OCI-LY7 (cell line): ENCODE data around the gene DBN1. TPM values are rescaled to one million over a fixed set of nuclear protein-coding genes. Genes with fewer than 3 reads are reported as not detected.
A peak's percentile ranks its signal among the peaks of the same experiment; 100 is the strongest.

Source experiments
- BruUV-seq: library from RNA; stranded (reverse); fragments of 400-500 nt; replicated peaks from 2 replicates; lab custom pipeline; 2021; lab: Mats Ljungman, UMichigan
- CTCF ChIA-PET: fragments of 300-600 bp; sonication (Branson Sonifier 250); formaldehyde crosslinking; loops from one replicate; lab custom pipeline; 2022; ENCODE audit warnings: antibody characterized with exemption; ENCODE audit not compliant: unreplicated experiment; lab: Charles Lee
- POLR2A ChIA-PET: fragments of 300-600 bp; sonication (Branson Sonifier 250); formaldehyde crosslinking; loops from one replicate; lab custom pipeline; 2022; ENCODE audit warnings: antibody characterized with exemption; lab: Charles Lee
- DNase-seq: peaks from one replicate; pipeline ENCODE4 v3.0.0-alpha.2; 2015; ENCODE audit warnings: low spot score
- H2AFZ ChIP-seq: fragments of 200-600 bp; sonication (generic), shearing (Covaris generic); 2 replicates; pipeline ENCODE4 v1.6.1; 2014; ENCODE audit warnings: mild to moderate bottlenecking, antibody characterized with exemption, low read length, moderate library complexity
- H3K27ac ChIP-seq: fragments of 200-600 bp; sonication (generic); 2 replicates; pipeline ENCODE4 v1.5.1; 2014; ENCODE audit warnings: mixed run types, low read depth, mild to moderate bottlenecking, moderate library complexity, low read length, inconsistent platforms; ENCODE audit not compliant: poor library complexity, severe bottlenecking
- H3K36me3 ChIP-seq: fragments of 200-600 bp; sonication (generic); 2 replicates; pipeline ENCODE4 v1.6.1; 2014; ENCODE audit warnings: mild to moderate bottlenecking, antibody characterized with exemption, low read length, moderate library complexity, mixed read lengths; ENCODE audit not compliant: insufficient read depth
- H3K4me1 ChIP-seq: fragments of 200-600 bp; sonication (generic); 2 replicates; pipeline ENCODE4 v1.5.1; 2014; ENCODE audit warnings: mild to moderate bottlenecking, low read length; ENCODE audit not compliant: insufficient read depth, poor library complexity, severe bottlenecking
- H3K4me2 ChIP-seq: fragments of 200-600 bp; sonication (generic); 2 replicates; pipeline ENCODE4 v1.6.1; 2014; ENCODE audit warnings: mild to moderate bottlenecking, low read length
- H3K4me3 ChIP-seq: fragments of 200-600 bp; sonication (generic); 2 replicates; pipeline ENCODE4 v1.5.1; 2014; ENCODE audit warnings: mild to moderate bottlenecking, low read depth, low read length; ENCODE audit not compliant: poor library complexity, severe bottlenecking
- H3K79me2 ChIP-seq: fragments of 200-600 bp; sonication (generic); 2 replicates; pipeline ENCODE4 v1.6.1; 2016; ENCODE audit warnings: low read depth, mild to moderate bottlenecking, low read length, moderate library complexity, mixed read lengths; ENCODE audit not compliant: insufficient read depth
- H3K9me2 ChIP-seq: fragments of 200-600 bp; sonication (generic); 2 replicates; pipeline ENCODE4 v1.6.1; 2016; ENCODE audit warnings: mild to moderate bottlenecking, low read length, mixed read lengths; ENCODE audit not compliant: insufficient read depth
- H3K9me3 ChIP-seq: fragments of 200-600 bp; sonication (generic); 2 replicates; pipeline ENCODE4 v1.6.1; 2014; ENCODE audit warnings: mild to moderate bottlenecking, mixed run types, low read length, mixed read lengths
- H4K20me1 ChIP-seq: fragments of 200-600 bp; sonication (generic); 2 replicates; pipeline ENCODE4 v1.6.1; 2014; ENCODE audit warnings: mild to moderate bottlenecking, antibody characterized with exemption, low read length, moderate library complexity, mixed read lengths; ENCODE audit not compliant: insufficient read depth
- CTCF ChIP-seq: fragments of 200-600 bp; sonication (generic); conservative IDR thresholded peaks from 2 replicates; pipeline ENCODE4 v1.5.1; 2014; ENCODE audit warnings: mild to moderate bottlenecking, antibody characterized with exemption, low read length, moderate library complexity, mixed read lengths
- EZH2phosphoT487 ChIP-seq: fragments of 200-600 bp; sonication (generic); IDR thresholded peaks from 2 replicates; pipeline ENCODE4 v1.6.1; 2018; ENCODE audit warnings: low read depth, borderline replicate concordance, mild to moderate bottlenecking, mixed run types, antibody characterized with exemption, low read length, moderate library complexity, mixed read lengths
- intact Hi-C: fragments of 100-400 bp; cut with micrococcal nuclease; formaldehyde crosslinking; loops from one replicate; pipeline ENCODE4 v1.10.0; 2022; ENCODE audit not compliant: unreplicated experiment
- total RNA-seq, 2 experiments: library from RNA; depleted of rRNA in 1 of 2; stranded (reverse); fragments of >200 nt in 1 of 2; shearing (Covaris generic) in 1 of 2; gene quantifications; 2 replicates each; pipeline ENCODE4 v1.2.3, GENCODE V29; 2014 to 2022

DBN1 gene
- total RNA-seq, 2 experiments from 2014 or later, result 11.7 to 22.0 TPM

GRCh38 chr5:177507165-177507564, 33.7 kb upstream of the DBN1 start:
- Histone ChIP-seq H3K79me2 (peaks cover 35% of the 10 kb centered on the region), H4K20me1 (no peaks in the 10 kb centered on the region), H3K4me2 (peak overlapping the region; percentile 100), H3K27ac (peak overlapping the region; percentile 95), H3K4me3 (peak overlapping the region; percentile 77), H2AFZ (no peak overlapping the region), H3K4me1 (peaks cover 84% of the 10 kb centered on the region), H3K9me3 (no peaks in the 10 kb centered on the region), H3K9me2 (no peaks in the 10 kb centered on the region), H3K36me3 (peaks cover 89% of the 10 kb centered on the region)
- CTCF ChIA-PET, result interaction anchor here (0.9 kb wide), 1 partner anchor 10 kb away, joined by 3 read pairs; the partner anchor contains the start of gene PDLIM7
- peak; percentile 61 for DNase-seq
- POLR2A ChIA-PET, result interaction anchor here (0.6 to 1.5 kb wide), 4 partner anchors 9 to 39 kb away, joined by 3 to 5 read pairs (median 4); no protein-coding TSS in a partner anchor
- intact Hi-C loops, result loop anchor here (5.0 to 10.0 kb wide), 2 partner anchors 195 to 608 kb away; partner anchors contain the start of genes MXD3 and N4BP3
- TF ChIP-seq EZH2phosphoT487, result no peak
- TF ChIP-seq CTCF, result peak; percentile 61
- no TSS peak for BruUV-seq

- POLR2A ChIA-PET, result no interaction called here
- Histone ChIP-seq H3K36me3 (peaks cover 73% of the 10 kb centered on the region), H3K4me2 (peak overlapping the region; percentile 71), H3K4me1 (peaks cover 83% of the 10 kb centered on the region), H4K20me1 (no peaks in the 10 kb centered on the region), H3K27ac (peak overlapping the region; percentile 94), H2AFZ (no peak overlapping the region), H3K9me3 (no peaks in the 10 kb centered on the region), H3K9me2 (no peaks in the 10 kb centered on the region), H3K4me3 (peak overlapping the region; percentile 8), H3K79me2 (peaks cover 31% of the 10 kb centered on the region)
- intact Hi-C loops, result loop anchor here (5.0 to 10.0 kb wide), 2 partner anchors 193 to 610 kb away; partner anchors contain the start of genes MXD3 and N4BP3
- no TSS peak for BruUV-seq
- CTCF ChIA-PET, result interaction anchor here (0.6 to 0.7 kb wide), 2 partner anchors 45 to 49 kb away, joined by 3 read pairs; no protein-coding TSS in a partner anchor
- DNase-seq, result peak; percentile 70
- no peak for TF ChIP-seq EZH2phosphoT487
- TF ChIP-seq CTCF, result no peak
Measured at GRCh38 chr5:177505075-177505474, 31.6 kb upstream of the DBN1 start.
